GM19455 (cell line): ENCODE data around the gene NFATC1.
"Not testable (repeated sequence)": the region's sequence is repeated elsewhere in the genome, so short reads cannot be mapped to it uniquely, and the experiment has no call there.

Source experiments
- ATAC-seq: cut with Tn5 transposase; IDR thresholded peaks from one replicate; pipeline ENCODE4 v1.9.1; 2021; ENCODE audit not compliant: unreplicated experiment

Gene NFATC1

GRCh38 chr18:79503406-79503805, 107.7 kb downstream of the NFATC1 start:
- no peak for ATAC-seq

DNA sequence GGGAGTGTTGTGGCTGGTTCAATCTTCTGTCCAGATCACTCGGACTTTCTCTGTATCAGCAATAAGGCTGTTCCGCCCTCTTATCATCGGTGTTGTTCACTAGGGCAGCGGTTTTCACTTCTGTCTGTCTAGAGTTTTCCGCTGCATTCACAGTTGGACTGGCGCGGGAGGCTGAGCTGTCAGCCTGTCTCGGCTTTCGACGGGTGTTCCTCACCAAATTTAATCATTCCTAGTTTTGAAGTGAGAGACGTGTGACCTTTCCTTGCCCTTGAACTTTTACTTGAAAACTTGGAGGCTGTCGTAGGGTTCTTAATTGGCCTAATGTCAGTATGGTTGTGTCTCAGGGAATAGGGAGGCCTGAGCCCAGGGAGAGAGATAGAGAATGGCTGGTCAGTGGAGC, 108.3 kb downstream of the NFATC1 start:
- ATAC-seq = no peak

GRCh38 chr18:79504495-79504894, 108.8 kb downstream of the NFATC1 start:
- not testable (repeated sequence) for ATAC-seq

GRCh38 chr18:79505465-79505864, 109.7 kb downstream of the NFATC1 start:
- not testable (repeated sequence) for ATAC-seq

DNA sequence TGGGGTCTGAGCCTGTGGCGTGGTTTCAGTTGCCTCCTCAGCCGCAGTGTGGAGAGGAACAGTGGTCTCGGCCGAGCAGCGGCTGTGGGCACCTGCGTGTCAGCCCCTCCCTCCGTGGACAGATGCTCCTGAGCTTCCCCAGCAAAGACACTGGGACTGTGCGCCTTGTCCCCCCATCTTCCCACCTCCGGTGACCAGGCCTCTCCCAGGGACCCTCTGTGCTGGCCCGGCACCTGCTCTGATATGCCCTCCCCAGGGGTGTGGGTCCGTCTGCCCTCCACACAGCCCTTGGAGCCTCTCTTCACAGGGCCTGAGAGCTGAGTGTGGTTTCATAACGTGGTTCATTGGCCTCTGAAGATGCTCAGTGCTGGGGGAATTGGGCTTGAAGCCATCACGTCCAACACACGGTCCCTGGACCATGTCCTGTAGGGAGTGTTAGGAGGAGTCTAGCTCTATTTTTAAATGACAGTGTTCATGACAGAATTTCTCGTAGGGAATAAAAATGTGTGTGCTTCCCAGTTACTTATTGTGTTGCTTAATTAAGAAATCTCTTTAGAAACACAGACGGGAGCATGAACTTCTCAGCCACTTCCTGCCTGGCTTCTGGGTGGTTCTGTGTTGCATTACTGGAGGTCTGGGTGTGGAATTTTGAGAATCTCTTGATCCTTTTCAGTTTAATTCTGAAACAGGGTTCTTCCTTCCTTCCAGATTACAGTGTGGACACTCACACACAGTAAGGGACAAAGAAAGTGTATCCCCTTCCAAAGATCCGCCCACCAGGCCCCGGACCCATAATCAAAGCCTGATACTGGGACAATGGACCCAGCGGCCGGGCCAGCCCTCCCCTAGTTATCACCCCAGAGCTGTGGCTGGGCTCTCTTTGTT, 110.7 kb downstream of the NFATC1 start:
- no peak for ATAC-seq

- no peak for ATAC-seq
Measured at GRCh38 chr18:79507076-79507545, 111.4 kb downstream of the NFATC1 start.

GRCh38 chr18:79507546-79508480, 112.1 kb downstream of the NFATC1 start:
- ATAC-seq = no peak

GRCh38 chr18:79508565-79509535, 113.1 kb downstream of the NFATC1 start:
- no peak for ATAC-seq

GRCh38 chr18:79509536-79509930, 113.8 kb downstream of the NFATC1 start:
- no peak for ATAC-seq

- no peak for ATAC-seq
Measured at GRCh38 chr18:79510046-79510685, 114.4 kb downstream of the NFATC1 start.

- no peak for ATAC-seq
Measured at GRCh38 chr18:79510731-79511241, 115.1 kb downstream of the NFATC1 start.

GRCh38 chr18:79511271-79511670, 115.5 kb downstream of the NFATC1 start:
- no peak for ATAC-seq

DNA sequence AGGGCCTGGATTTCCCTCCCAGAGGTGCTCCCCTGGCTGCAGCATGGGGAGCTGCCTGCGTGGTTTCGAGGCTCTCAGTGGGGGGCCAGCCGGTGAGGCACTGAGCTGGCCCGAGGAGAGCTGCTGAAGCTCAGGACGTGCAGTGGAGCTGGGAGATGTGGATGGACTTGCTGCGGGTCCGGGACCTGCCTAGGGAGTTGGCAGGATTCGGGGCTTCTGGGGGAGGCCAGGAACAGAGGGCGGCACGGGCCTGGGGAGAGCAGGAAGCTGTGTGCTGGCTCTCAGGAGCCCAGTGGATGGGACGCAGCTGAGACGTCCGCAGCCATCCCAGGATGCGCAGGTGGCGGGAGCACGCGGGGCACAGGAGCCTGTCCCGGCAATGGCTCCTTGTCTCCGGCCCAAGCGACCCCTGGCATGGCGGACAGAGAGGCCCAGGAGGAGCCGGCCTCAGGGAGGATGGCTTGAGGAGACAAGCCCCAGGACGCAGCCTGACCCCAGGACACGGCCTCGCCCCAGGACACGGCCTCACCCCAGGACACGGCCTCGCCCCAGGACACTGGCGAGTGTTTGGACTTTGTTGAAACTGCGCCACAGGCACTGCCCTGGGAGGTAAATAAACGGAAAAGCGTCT, 116.1 kb downstream of the NFATC1 start:
- no peak for ATAC-seq

DNA sequence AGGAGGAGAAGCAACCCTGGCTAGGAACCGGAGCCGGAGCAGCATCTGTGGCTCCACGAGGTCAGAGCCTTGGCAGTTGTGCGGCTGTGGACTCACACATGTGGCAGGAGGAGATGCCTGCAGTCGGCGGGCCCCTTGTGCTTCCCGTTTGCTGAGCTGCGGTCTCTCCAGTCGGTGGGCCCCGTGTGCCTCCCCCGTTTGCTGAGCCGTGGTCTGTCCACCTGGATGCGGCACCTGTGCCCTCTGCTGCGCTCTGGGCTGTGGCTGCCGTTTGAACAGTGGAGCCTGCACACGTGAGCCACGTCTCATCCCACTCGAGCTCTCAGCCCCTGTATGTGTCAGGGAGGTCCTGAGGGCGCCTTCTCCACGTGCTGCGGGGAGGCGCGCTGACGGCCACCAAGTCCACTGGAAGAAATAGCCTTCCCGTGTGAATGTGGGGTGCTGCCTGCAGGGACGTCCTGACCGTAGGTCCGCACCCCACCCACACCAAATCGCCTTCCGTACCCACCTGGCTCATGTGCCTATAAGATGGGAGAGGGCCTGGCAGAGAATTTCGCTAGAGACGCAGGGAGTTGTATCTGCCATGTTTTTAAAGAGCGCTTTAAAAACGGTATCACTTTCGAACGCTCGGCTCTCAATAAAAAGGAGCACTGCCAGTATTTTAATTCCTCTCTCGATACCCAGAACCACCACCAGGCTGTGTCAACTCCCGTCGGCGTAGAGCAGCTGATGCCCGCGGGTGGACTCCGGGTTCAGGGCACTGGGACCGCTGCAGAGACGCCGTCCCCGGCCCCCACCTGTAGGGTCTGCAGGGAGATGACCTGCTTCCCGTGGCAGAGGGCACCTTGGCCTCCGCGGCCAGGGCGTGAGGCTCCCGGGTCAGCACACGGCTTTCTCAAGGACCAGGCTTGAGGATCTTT, 117.0 kb downstream of the NFATC1 start:
- ATAC-seq = no peak

- no peak for ATAC-seq
Measured at GRCh38 chr18:79513381-79514081, 117.8 kb downstream of the NFATC1 start.

DNA sequence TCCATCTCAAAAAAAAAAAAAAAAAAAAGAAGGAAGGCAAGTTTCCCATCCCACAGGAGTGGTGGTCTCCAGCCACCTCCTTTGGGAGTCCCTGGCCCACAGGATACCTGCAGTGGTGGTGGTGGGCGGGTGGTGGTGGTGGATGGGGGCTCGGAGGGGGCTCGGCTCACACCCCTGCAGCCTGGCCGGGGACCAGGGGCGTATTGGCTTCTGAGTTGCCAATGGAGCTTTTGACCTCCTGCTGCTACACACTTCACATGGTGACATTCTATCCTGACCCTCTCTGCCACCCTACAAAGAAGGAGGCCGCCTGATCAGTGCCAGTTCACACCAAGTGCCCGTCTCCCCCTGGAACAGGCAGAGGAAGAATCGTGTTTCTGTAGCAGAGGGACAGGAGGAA, 119.6 kb downstream of the NFATC1 start:
- ATAC-seq = no peak

DNA sequence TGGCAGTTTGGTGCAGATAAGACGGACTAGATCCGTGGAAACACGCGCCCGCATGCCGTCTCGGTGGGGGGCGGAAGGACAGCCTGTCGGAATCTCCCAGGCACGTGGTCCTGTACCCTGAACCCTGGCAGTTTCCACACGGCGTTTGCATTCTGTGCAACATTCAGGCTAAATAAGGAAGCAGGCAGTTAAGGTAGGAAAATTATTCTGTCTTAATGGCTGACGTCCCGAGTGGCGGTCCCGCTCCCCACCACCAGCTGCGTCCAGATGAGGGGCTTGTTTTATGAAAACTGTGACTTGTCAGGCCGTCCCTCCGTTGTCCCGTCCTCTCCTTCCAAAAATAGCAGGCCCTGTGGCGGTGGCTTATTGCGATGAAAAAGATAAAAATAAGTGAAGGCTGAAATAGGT, 120.2 kb downstream of the NFATC1 start:
- no peak for ATAC-seq
